Measurements from ENCODE around the gene CTCFL. TPM values are rescaled to one million over a fixed set of nuclear protein-coding genes. Genes with fewer than 3 reads are reported as not detected.
A peak's percentile ranks its signal among the peaks of the same experiment; 100 is the strongest.

The CTCFL gene
- total and polyA plus RNA-seq, 2 of the 13 experiments (the other 11 are each of a cell fraction or from before 2014, with no cell fraction given): 0.04 TPM; not detected in 1

GRCh38 chr20:57560554-57561355, 35.8 kb upstream of the CTCFL start, which contains the start of gene PCK1 (continued):
- TF ChIP-seq SRY (CRISPR knock-in tag; IDR thresholded peaks at IDR 0.05): peak; percentile 20; the same call in 1 of the 2 replicates
- peak; percentile 85 for TF ChIP-seq RCOR2 (CRISPR knock-in tag; IDR thresholded peaks at IDR 0.05)
- TF ChIP-seq ZNF704 (CRISPR knock-in tag; IDR thresholded peaks at IDR 0.05; ENCODE audit: borderline replicate concordance): peak; percentile 17; the same call in 1 of the 2 replicates
- no peak for TF ChIP-seq ZNF251 (CRISPR knock-in tag; IDR thresholded peaks at IDR 0.05)
- peak; percentile 94 for TF ChIP-seq ZNF558 (CRISPR knock-in tag; IDR thresholded peaks at IDR 0.05; ENCODE audit: borderline replicate concordance)
- no peak; the same call in none of the 2 replicates for TF ChIP-seq KDM1A (CRISPR knock-in tag; IDR thresholded peaks at IDR 0.05)
- TF ChIP-seq MLLT10 (CRISPR knock-in tag; IDR thresholded peaks at IDR 0.05): no peak
- no peak for TF ChIP-seq GZF1 (CRISPR knock-in tag; IDR thresholded peaks at IDR 0.05)
- peak; percentile 73 for TF ChIP-seq ZSCAN21 (CRISPR knock-in tag; IDR thresholded peaks at IDR 0.05; ENCODE audit: borderline replicate concordance)
- peak; percentile 95 for TF ChIP-seq ZBTB39 (CRISPR knock-in tag; IDR thresholded peaks at IDR 0.05)
- 0 out of 2 replicates have a peak, but pooled peaks have one; percentile 28 for TF ChIP-seq KAT2B (IDR thresholded peaks at IDR 0.05; ENCODE audit: borderline replicate concordance, low read depth, low read length)
- TF ChIP-seq SCMH1 (CRISPR knock-in tag; IDR thresholded peaks at IDR 0.05; ENCODE audit: borderline replicate concordance): no peak
- TF ChIP-seq HHEX (CRISPR knock-in tag; IDR thresholded peaks at IDR 0.05): peak; percentile 86
- TF ChIP-seq TFE3 (CRISPR knock-in tag; IDR thresholded peaks at IDR 0.05): 0 out of 2 replicates have a peak, but pooled peaks have one; percentile 45
- TF ChIP-seq NRL (CRISPR knock-in tag; IDR thresholded peaks at IDR 0.05; ENCODE audit: borderline replicate concordance): no peak
- peak; percentile 32; the same call in 1 of the 2 replicates for TF ChIP-seq XBP1 (CRISPR knock-in tag; IDR thresholded peaks at IDR 0.05)
- peak; percentile 85 for TF ChIP-seq FOXC1 (CRISPR knock-in tag; IDR thresholded peaks at IDR 0.05; ENCODE audit: borderline replicate concordance)
- no peak for TF ChIP-seq THAP8 (CRISPR knock-in tag; IDR thresholded peaks at IDR 0.05; ENCODE audit: borderline replicate concordance)
- TF ChIP-seq KMT2B (CRISPR knock-in tag; IDR thresholded peaks at IDR 0.05): 0 out of 2 replicates have a peak, but pooled peaks have one; percentile 50
- TF ChIP-seq TERF1 (CRISPR knock-in tag; IDR thresholded peaks at IDR 0.05): no peak; the same call in 1 of the 2 replicates
- no peak for TF ChIP-seq TEAD2 (CRISPR knock-in tag; IDR thresholded peaks at IDR 0.05)
- peak; percentile 100 for TF ChIP-seq RARA (CRISPR knock-in tag; IDR thresholded peaks at IDR 0.05)
